ENCODE data around the gene NUDT3.

GRCh38 chr6:34230653-34231371, 161.7 kb downstream of the NUDT3 start:
- TF ChIP-seq, protein P1, sequence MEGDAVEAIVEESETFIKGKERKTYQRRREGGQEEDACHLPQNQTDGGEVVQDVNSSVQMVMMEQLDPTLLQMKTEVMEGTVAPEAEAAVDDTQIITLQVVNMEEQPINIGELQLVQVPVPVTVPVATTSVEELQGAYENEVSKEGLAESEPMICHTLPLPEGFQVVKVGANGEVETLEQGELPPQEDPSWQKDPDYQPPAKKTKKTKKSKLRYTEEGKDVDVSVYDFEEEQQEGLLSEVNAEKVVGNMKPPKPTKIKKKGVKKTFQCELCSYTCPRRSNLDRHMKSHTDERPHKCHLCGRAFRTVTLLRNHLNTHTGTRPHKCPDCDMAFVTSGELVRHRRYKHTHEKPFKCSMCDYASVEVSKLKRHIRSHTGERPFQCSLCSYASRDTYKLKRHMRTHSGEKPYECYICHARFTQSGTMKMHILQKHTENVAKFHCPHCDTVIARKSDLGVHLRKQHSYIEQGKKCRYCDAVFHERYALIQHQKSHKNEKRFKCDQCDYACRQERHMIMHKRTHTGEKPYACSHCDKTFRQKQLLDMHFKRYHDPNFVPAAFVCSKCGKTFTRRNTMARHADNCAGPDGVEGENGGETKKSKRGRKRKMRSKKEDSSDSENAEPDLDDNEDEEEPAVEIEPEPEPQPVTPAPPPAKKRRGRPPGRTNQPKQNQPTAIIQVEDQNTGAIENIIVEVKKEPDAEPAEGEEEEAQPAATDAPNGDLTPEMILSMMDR (IDR thresholded peaks at IDR 0.05), result no peak
- no peak for TF ChIP-seq POLR2A (IDR thresholded peaks at IDR 0.05)

Measured in transverse colon (tissue), 3 donors.